Endothelial cell of umbilical vein (primary cell): Measurements from ENCODE around the gene SSBP3. TPM values are rescaled to one million over a fixed set of nuclear protein-coding genes. Genes with fewer than 3 reads are reported as not detected.

ENCODE experiments used
- BruUV-seq: library from RNA; stranded (reverse); fragments of 400-500 nt; replicated peaks from 2 replicates; lab custom pipeline; 2021; lab: Mats Ljungman, UMichigan
- CTCF ChIA-PET: fragments of 300-600, 350-600 bp; sonication (Branson Sonifier 250); formaldehyde crosslinking; loops from one replicate; lab custom pipeline; 2021; ENCODE audit warnings: antibody characterized with exemption, inconsistent platforms; lab: Charles Lee
- POLR2A ChIA-PET: fragments of 300-600, 350-600 bp; sonication (Branson Sonifier 250); formaldehyde crosslinking; loops from one replicate; lab custom pipeline; 2021; ENCODE audit warnings: antibody characterized with exemption, inconsistent platforms; lab: Charles Lee
- DNase-seq: peaks from one replicate; pipeline ENCODE4 v3.0.0-alpha.2; 2011; ENCODE audit warnings: low read depth, low spot score
- FAIRE-seq: peaks from 2 replicates; lab custom pipeline; 2011; peaks lifted over from hg19 to GRCh38; lab: Jason Lieb, UNC
- H2AFZ ChIP-seq: 2 replicates; pipeline ENCODE4 v1.6.0; 2012; ENCODE audit warnings: low read depth, low read length, control low read depth, inconsistent platforms
- H3K27ac ChIP-seq: 2 replicates; pipeline ENCODE4 v1.5.1; 2011; ENCODE audit warnings: low read depth, mild to moderate bottlenecking, control low read depth, low read length, moderate library complexity; ENCODE audit not compliant: insufficient read depth
- H3K27me3 ChIP-seq, 2 experiments: 2 replicates each; pipeline versions ENCODE4 v1.6.0 to v1.6.1; 2011; ENCODE audit warnings: low read length in 2 of 2, mixed read lengths in 1 of 2; ENCODE audit not compliant: control insufficient read depth in 2 of 2, insufficient read depth in 2 of 2
- H3K36me3 ChIP-seq, 2 experiments: 2 replicates in 1 of 2; 3 replicates in 1 of 2; pipeline ENCODE4 v1.5.1; 2011; ENCODE audit warnings: low read length in 2 of 2, mild to moderate bottlenecking in 1 of 2, moderate library complexity in 1 of 2; ENCODE audit not compliant: control insufficient read depth in 2 of 2, insufficient read depth in 2 of 2; ENCODE audit errors: extremely low read depth in 1 of 2
- H3K4me1 ChIP-seq: 3 replicates; pipeline ENCODE4 v1.5.1; 2011; ENCODE audit warnings: mild to moderate bottlenecking, low read length; ENCODE audit not compliant: control insufficient read depth, insufficient read depth; ENCODE audit errors: extremely low read depth
- H3K4me2 ChIP-seq: 2 replicates; pipeline ENCODE4 v1.6.1; 2011; ENCODE audit warnings: low read length, control low read depth, mixed read lengths; ENCODE audit not compliant: insufficient read depth
- H3K4me3 ChIP-seq, 3 experiments: fragments of 200-600 bp in 1 of 3; sonication (generic), shearing (Covaris generic) in 1 of 3; replicated peaks in 1 of 3; 2 replicates each; pipeline ENCODE4 v1.5.1; 2011 to 2016; ENCODE audit warnings: control low read depth in 3 of 3, low read length in 3 of 3, mild to moderate bottlenecking in 2 of 3, inconsistent platforms in 1 of 3, low read depth in 1 of 3, moderate library complexity in 1 of 3; ENCODE audit not compliant: insufficient read depth in 1 of 3
- H3K79me2 ChIP-seq: 2 replicates; pipeline ENCODE4 v1.6.0; 2012; ENCODE audit warnings: low read length, inconsistent platforms; ENCODE audit not compliant: control insufficient read depth, insufficient read depth
- H3K9ac ChIP-seq: replicated peaks from 2 replicates; pipeline ENCODE3; 2011; ENCODE audit warnings: low read length, control low read depth; ENCODE audit not compliant: insufficient read depth; ENCODE audit errors: extremely low read depth
- H3K9me1 ChIP-seq: replicated peaks from 3 replicates; pipeline ENCODE4 v1.6.0; 2011; ENCODE audit warnings: mild to moderate bottlenecking, low read length; ENCODE audit not compliant: control insufficient read depth, insufficient read depth; ENCODE audit errors: extremely low read depth
- H3K9me3 ChIP-seq: replicated peaks from 2 replicates; pipeline ENCODE4 v1.5.1; 2012; ENCODE audit warnings: low read length, inconsistent platforms; ENCODE audit not compliant: control insufficient read depth, insufficient read depth
- H4K20me1 ChIP-seq: replicated peaks from 2 replicates; pipeline ENCODE3; 2011; ENCODE audit warnings: mild to moderate bottlenecking, low read length; ENCODE audit not compliant: control insufficient read depth, insufficient read depth; ENCODE audit errors: extremely low read depth
- FOS ChIP-seq: IDR thresholded peaks from 2 replicates; pipeline ENCODE4 v1.6.1; 2011; ENCODE audit warnings: mild to moderate bottlenecking, low read length, moderate library complexity, borderline replicate concordance; ENCODE audit not compliant: insufficient read depth
- POLR2A ChIP-seq: IDR thresholded peaks from 2 replicates; pipeline ENCODE4 v1.6.1; 2012; ENCODE audit warnings: low read depth, mild to moderate bottlenecking, control low read depth, low read length
- POLR2AphosphoS5 ChIP-seq: IDR thresholded peaks from 2 replicates; pipeline ENCODE4 v1.6.1; 2012; ENCODE audit warnings: low read depth, mild to moderate bottlenecking, control low read depth, low read length, moderate library complexity; ENCODE audit not compliant: insufficient read depth
- dilution Hi-C: fragments of 300-500 bp; cut with MboI; formaldehyde crosslinking; loops from one replicate; pipeline ENCODE4 v1.15.0; 2019; ENCODE audit warnings: low sequenced_read_pairs; ENCODE audit not compliant: extremely low pct_ligation_motif_present
- intact Hi-C: fragments of 100-400 bp; cut with micrococcal nuclease; formaldehyde crosslinking; loops from one replicate; pipeline ENCODE4 v1.10.0; 2022
- polyA plus RNA-seq, 4 experiments: library from polyadenylated mRNA; depleted of rRNA in 3 of 4; stranded (reverse) in 3 of 4; unstranded in 1 of 4; fragments of >200 nt; gene quantifications; 2 replicates each; pipeline versions ENCODE4 v1.2.1 to v1.2.3, GENCODE V29; 2011 to 2012; ENCODE audit warnings: missing spikeins in 1 of 4
- total RNA-seq: library from RNA; stranded (reverse); gene quantifications from 2 replicates; pipeline ENCODE4 v1.2.3, GENCODE V29; 2021
- TF ChIP-seq, protein P1 (sequence below), 2 donors: IDR thresholded peaks; 1 replicate in 1 of 2; 2 replicates in 1 of 2; pipeline ENCODE4 v1.5.1; 2011; ENCODE audit warnings: low read length in 2 of 2, mild to moderate bottlenecking in 2 of 2, moderate library complexity in 2 of 2, control low read depth in 1 of 2, inconsistent platforms in 1 of 2, low read depth in 1 of 2; ENCODE audit not compliant: insufficient read depth in 1 of 2; ENCODE audit errors: extremely low read depth in 1 of 2

Gene SSBP3
- total and polyA plus RNA-seq, 2 donors (not counting 3 experiments of a cell fraction or from before 2014, with no cell fraction given) = 44.9 to 59.4 TPM

GRCh38 chr1:54267815-54268761 lies 138.1 kb downstream of the SSBP3 start:
- Histone ChIP-seq H3K9me3 (no peaks in the 10 kb centered on the region), H3K27me3 (no peaks in the 10 kb centered on the region), H3K4me3 (no peak overlapping the region), H3K9ac (no peak overlapping the region), H3K36me3 (no peaks in the 10 kb centered on the region), H3K79me2 (no peaks in the 10 kb centered on the region), H3K27ac (no peak overlapping the region), H4K20me1 (no peaks in the 10 kb centered on the region), H3K4me1 (peaks cover under 1% of the 10 kb centered on the region), H3K4me2 (no peak overlapping the region), H3K9me1 (peaks cover 2% of the 10 kb centered on the region), H2AFZ (no peak overlapping the region)
- POLR2A ChIA-PET = interaction anchor here (0.5 kb wide), 1 partner anchor 263 kb away, joined by 4 read pairs; no protein-coding TSS in a partner anchor
- no peak for TF ChIP-seq POLR2A
- dilution Hi-C loops (no loop called here), intact Hi-C loops (no loop called here)
- no peak for DNase-seq
- BruUV-seq = no TSS peak
- CTCF ChIA-PET = interaction anchor here (0.6 to 2.4 kb wide), 8 partner anchors 7 to 221 kb away, joined by 3 to 6 read pairs (median 3); no protein-coding TSS in a partner anchor
- no peak for FAIRE-seq

DNA sequence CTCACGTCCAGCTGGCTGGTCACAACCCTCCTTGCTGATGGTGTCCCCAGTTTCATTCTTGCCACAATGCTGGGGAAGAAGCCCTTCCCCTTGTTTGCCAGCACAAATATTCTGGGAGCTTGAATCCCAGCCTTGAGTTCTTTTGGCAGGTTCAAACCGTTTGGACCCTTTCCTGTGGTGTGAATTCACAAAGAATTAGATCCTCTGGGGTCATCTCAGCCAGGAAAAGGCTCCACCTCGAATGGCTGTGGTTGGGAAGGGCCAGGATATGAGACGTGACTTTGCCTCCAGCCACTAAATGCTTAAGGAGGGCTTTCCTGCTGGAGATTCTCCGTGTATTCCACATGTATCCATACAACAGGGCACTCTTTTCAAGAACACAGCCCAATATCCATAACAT lies 139.3 kb downstream of the SSBP3 start:
- intact Hi-C loops (no loop called here), dilution Hi-C loops (no loop called here)
- Histone ChIP-seq H3K4me2 (no peak overlapping the region), H3K4me3 (no peak overlapping the region), H3K27me3 (no peaks in the 10 kb centered on the region), H3K9me1 (peaks cover 2% of the 10 kb centered on the region), H3K9me3 (no peaks in the 10 kb centered on the region), H2AFZ (no peak overlapping the region), H3K36me3 (no peaks in the 10 kb centered on the region), H3K79me2 (no peaks in the 10 kb centered on the region), H3K4me1 (peaks cover 7% of the 10 kb centered on the region), H3K9ac (no peak overlapping the region), H3K27ac (no peak overlapping the region), H4K20me1 (no peaks in the 10 kb centered on the region)
- TF ChIP-seq POLR2AphosphoS5 = no peak
- TF ChIP-seq, protein P1, sequence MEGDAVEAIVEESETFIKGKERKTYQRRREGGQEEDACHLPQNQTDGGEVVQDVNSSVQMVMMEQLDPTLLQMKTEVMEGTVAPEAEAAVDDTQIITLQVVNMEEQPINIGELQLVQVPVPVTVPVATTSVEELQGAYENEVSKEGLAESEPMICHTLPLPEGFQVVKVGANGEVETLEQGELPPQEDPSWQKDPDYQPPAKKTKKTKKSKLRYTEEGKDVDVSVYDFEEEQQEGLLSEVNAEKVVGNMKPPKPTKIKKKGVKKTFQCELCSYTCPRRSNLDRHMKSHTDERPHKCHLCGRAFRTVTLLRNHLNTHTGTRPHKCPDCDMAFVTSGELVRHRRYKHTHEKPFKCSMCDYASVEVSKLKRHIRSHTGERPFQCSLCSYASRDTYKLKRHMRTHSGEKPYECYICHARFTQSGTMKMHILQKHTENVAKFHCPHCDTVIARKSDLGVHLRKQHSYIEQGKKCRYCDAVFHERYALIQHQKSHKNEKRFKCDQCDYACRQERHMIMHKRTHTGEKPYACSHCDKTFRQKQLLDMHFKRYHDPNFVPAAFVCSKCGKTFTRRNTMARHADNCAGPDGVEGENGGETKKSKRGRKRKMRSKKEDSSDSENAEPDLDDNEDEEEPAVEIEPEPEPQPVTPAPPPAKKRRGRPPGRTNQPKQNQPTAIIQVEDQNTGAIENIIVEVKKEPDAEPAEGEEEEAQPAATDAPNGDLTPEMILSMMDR (IDR thresholded peaks at IDR 0.05; ENCODE audit: extremely low read depth in 1 of 2, insufficient read depth in 1 of 2, low read depth in 1 of 2, low read length in 2 of 2) = no peak
- no peak for TF ChIP-seq FOS
- POLR2A ChIA-PET = no interaction called here
- no TSS peak for BruUV-seq
- FAIRE-seq (no peak), DNase-seq (no peak)
- CTCF ChIA-PET = interaction anchor here (2.4 kb wide), 1 partner anchor 8 kb away, joined by 6 read pairs; no protein-coding TSS in a partner anchor
